Heart right ventricle (tissue), 16 donors: ENCODE results near the gene GAS2L1. TPM values are rescaled to one million over a fixed set of nuclear protein-coding genes. Genes with fewer than 3 reads are reported as not detected.

Experiments
- ATAC-seq, 8 donors: fragments of 200-7000 bp; cut with Tn5 transposase; one replicate each; pipeline ENCODE4 v1.9.1; 2020; ENCODE audit warnings: mild to moderate bottlenecking in 8 of 8, moderate library complexity in 8 of 8, moderate number of reproducible peaks in 1 of 8
- DNase-seq, 2 donors: peaks; one replicate each; pipeline ENCODE4 v3.0.0-alpha.2; 2020
- H3K27ac ChIP-seq, 10 donors: fragments of 200-600 bp; sonication (generic) in 2 of 10; one replicate each; pipeline versions ENCODE4 v1.5.0 to v1.8.0; 2020 to 2022; ENCODE audit warnings: mild to moderate bottlenecking in 3 of 10
- H3K27me3 ChIP-seq, 7 donors: fragments of 200-600 bp; one replicate each; pipeline ENCODE4 v1.8.0; 2021 to 2022; ENCODE audit warnings: mild to moderate bottlenecking in 2 of 7
- H3K36me3 ChIP-seq, 9 donors: fragments of 200-600 bp; sonication (generic) in 1 of 9; one replicate each; pipeline versions ENCODE4 v1.5.0 to v1.8.0; 2020 to 2022; ENCODE audit warnings: mild to moderate bottlenecking in 2 of 9
- H3K4me1 ChIP-seq, 9 donors: fragments of 200-600 bp; sonication (generic) in 1 of 9; one replicate each; pipeline versions ENCODE4 v1.5.0 to v1.8.0; 2020 to 2022; ENCODE audit warnings: mild to moderate bottlenecking in 4 of 9
- H3K4me3 ChIP-seq, 10 donors: fragments of 200-600 bp; sonication (generic) in 2 of 10; one replicate each; pipeline versions ENCODE4 v1.5.0 to v1.8.0; 2020 to 2022; ENCODE audit warnings: mild to moderate bottlenecking in 7 of 10, moderate library complexity in 2 of 10
- H3K9me3 ChIP-seq, 11 donors: fragments of 200-600 bp in 10 of 11; sonication (generic) in 2 of 11; one replicate each; pipeline versions ENCODE4 v1.5.0 to v1.8.0; 2013 to 2022; ENCODE audit warnings: mild to moderate bottlenecking in 2 of 11, control low read depth in 1 of 11, moderate library complexity in 1 of 11
- WGBS, 2 donors: extraction: QIAGEN DNeasy Blood & Tissue Kit; methylation state at CpG; one replicate each; pipeline ENCODE4 v1.1.7; 2013; ENCODE audit warnings: inconsistent platforms in 1 of 2; 5-methylcytosine and 5-hydroxymethylcytosine counted together
- intact Hi-C, 10 donors: fragments of 100-400 bp; cut with DNase I; formaldehyde crosslinking; loops; one replicate each; pipeline versions ENCODE4 v1.11.1 to v1.14.2; 2022
- polyA plus RNA-seq, 2 donors: library from polyadenylated mRNA; stranded (reverse); fragments of 200-250 nt; gene quantifications; one replicate each; pipeline ENCODE4 v1.2.3, GENCODE V29; 2013
- total RNA-seq, 10 donors: library from RNA; stranded (reverse); fragmentation: NEBNext Ultra II Directional in 3 of 10; extraction: Animal tissue kit (Norgen Biotek cat#: 25700) in 3 of 10; gene quantifications; one replicate each; pipeline versions ENCODE4 v1.2.1 to v1.2.4, GENCODE V29; 2021 to 2023
- TF ChIP-seq, protein P1 (sequence below), 9 donors: fragments of 200-600 bp; sonication (generic) in 2 of 9; IDR thresholded peaks; one replicate each; pipeline versions ENCODE4 v1.5.0 to v1.8.0; 2021 to 2022; ENCODE audit warnings: antibody characterized with exemption in 9 of 9, mild to moderate bottlenecking in 5 of 9, moderate library complexity in 1 of 9
- donor health status: Arrhythmogenic right ventricular cardiomyopathy.
- donor health status: ischemic (EF 13 %, LVEDD 7.1; RV severe dilation, severe dysfunction).
- donor health status: healthy with polysubstance abuse.
- donor health status: DM: no; HTN: yes; CAD: no.
- donor health status: DM: no; HTN: no; CAD: no.
- donor health status: ischemic (EF 25% LVEDD 6.9; RV normal size, moderate dysfunction).
- donor health status: ischemic (EF 25% LVEDD 5.7; RV mildly dilated, moderate dysfunction).
- donor health status: healthy.
- donor health status: DM: yes; HTN: yes; CAD: no.
- donor health status: Ischemic cardiomyopathy.
- donor health status: ischemic (EF 35%, LVEDD 5.7; RV mildly dilated, moderate dysfunction).
- donor health status: nonischemic (EF 11% LVEDD 7.7; RV severe dilation, severe dysfunction).
- donor health status: DM: yes; HTN: yes; CAD: no.
- donor health status: PGD.
- donor health status: ischemic (EF 29% LVEDD 5.4; RV normal size, mild dysfunction).
- donor health status: nonischemic (EF 23%, LVEDD 6.1; RV moderate dilation, normal function).

Gene GAS2L1
- total and polyA plus RNA-seq, 12 donors = 10.9 to 45.0 (median 15.0) TPM

- Histone ChIP-seq H3K36me3 (peaks cover 0 to 61% (median 14%) of the 10 kb centered on the region in 9 donors), H3K27ac (peak within 1 kb of the TSS; percentile 98 to 100 (median 99)), H3K27me3 (no peaks in the 10 kb centered on the region), H3K4me1 (peaks cover 13 to 60% (median 56%) of the 10 kb centered on the region in 9 donors), H3K9me3 (no peaks in the 10 kb centered on the region), H3K4me3 (peak within 1 kb of the TSS; percentile 71 to 98 (median 82))
- TF ChIP-seq, protein P1, sequence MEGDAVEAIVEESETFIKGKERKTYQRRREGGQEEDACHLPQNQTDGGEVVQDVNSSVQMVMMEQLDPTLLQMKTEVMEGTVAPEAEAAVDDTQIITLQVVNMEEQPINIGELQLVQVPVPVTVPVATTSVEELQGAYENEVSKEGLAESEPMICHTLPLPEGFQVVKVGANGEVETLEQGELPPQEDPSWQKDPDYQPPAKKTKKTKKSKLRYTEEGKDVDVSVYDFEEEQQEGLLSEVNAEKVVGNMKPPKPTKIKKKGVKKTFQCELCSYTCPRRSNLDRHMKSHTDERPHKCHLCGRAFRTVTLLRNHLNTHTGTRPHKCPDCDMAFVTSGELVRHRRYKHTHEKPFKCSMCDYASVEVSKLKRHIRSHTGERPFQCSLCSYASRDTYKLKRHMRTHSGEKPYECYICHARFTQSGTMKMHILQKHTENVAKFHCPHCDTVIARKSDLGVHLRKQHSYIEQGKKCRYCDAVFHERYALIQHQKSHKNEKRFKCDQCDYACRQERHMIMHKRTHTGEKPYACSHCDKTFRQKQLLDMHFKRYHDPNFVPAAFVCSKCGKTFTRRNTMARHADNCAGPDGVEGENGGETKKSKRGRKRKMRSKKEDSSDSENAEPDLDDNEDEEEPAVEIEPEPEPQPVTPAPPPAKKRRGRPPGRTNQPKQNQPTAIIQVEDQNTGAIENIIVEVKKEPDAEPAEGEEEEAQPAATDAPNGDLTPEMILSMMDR (IDR thresholded peaks at IDR 0.05) = peak in 1 of 9 donors; percentile 10
- ATAC-seq (peak; percentile 92 to 97 (median 95)), DNase-seq (peak; percentile 96 to 97)
- 0 to 1% methylated on average over 67 of the region's 67 CpGs for WGBS, 2 donors
- intact Hi-C loops = loop anchor here in 3 of 10 donors (2.0 to 5.0 kb wide), 2 partner anchors 39 kb away; partner anchors contain the start of gene GAS2L1 (in 3 of the 3)
These were observed 38.5 kb upstream of the GAS2L1 start, which contains the start of the genes EWSR1 and RHBDD3 for GRCh38 chr22:29267858-29268510. Gene EWSR1, plus strand, starts transcription at chr22:29268268. Its CDS starts 69 bp downstream, at chr22:29268337. Gene RHBDD3, minus strand, starts transcription at chr22:29267981. Its CDS starts 2,355 bp downstream, at chr22:29265626.

- peak; percentile 67 to 77 for DNase-seq
- TF ChIP-seq, protein P1 (IDR thresholded peaks at IDR 0.05) = peak in 2 of 9 donors; percentile 5 to 19
- Histone ChIP-seq H3K9me3 (no peaks in the 10 kb centered on the region), H3K4me3 (peak overlapping the region; percentile 71 to 98 (median 82)), H3K27me3 (no peaks in the 10 kb centered on the region), H3K36me3 (peaks cover 0 to 64% (median 20%) of the 10 kb centered on the region in 9 donors), H3K4me1 (peaks cover 13 to 66% (median 61%) of the 10 kb centered on the region in 9 donors), H3K27ac (peak overlapping the region; percentile 98 to 100 (median 99))
- intact Hi-C loops = loop anchor here in 3 of 10 donors (2.0 to 5.0 kb wide), 2 partner anchors 38 to 39 kb away; partner anchors contain the start of gene GAS2L1 (in 3 of the 3)
- peak; percentile 54 to 79 (median 68) for ATAC-seq
- 0% methylated on average over 47 to 51 of the region's 51 CpGs for WGBS, 2 donors
These were observed 37.8 kb upstream of the GAS2L1 start for GRCh38 chr22:29268511-29269229.

- peaks cover 0 to 64% (median 25%) of the 10 kb centered on the region in 9 donors for H3K36me3 ChIP-seq
- H3K4me1 ChIP-seq = peaks cover 13 to 72% (median 62%) of the 10 kb centered on the region in 9 donors
- TF ChIP-seq, protein P1 (IDR thresholded peaks at IDR 0.05) = no peak
- H3K4me3 ChIP-seq = peak overlapping the region; percentile 71 to 98 (median 82)
- 0 to 1% methylated on average over 14 of the region's 14 CpGs for whole genome bisulfite sequencing, 2 donors
- no peaks in the 10 kb centered on the region for H3K27me3 ChIP-seq
- DNase-seq (no peak), ATAC-seq (no peak)
- intact Hi-C loops = loop anchor here in 3 of 10 donors (2.0 to 5.0 kb wide), 2 partner anchors 38 kb away; partner anchors contain the start of gene GAS2L1 (in 3 of the 3)
- H3K9me3 ChIP-seq = no peaks in the 10 kb centered on the region
- H3K27ac ChIP-seq = peak overlapping the region in 9 of 10 donors; percentile 98 to 100 (median 99)
These were observed 37.2 kb upstream of the GAS2L1 start for GRCh38 chr22:29269230-29269604.
